Peyer's patch (tissue), 4 donors: ENCODE data around the gene HS6ST3.

Source experiments
- CTCF ChIP-seq, 6 experiments: fragments of 450-650 bp in 4 of 6; fragments of 200-600 bp in 2 of 6; sonication (generic) in 1 of 6; IDR thresholded peaks; one replicate each; pipeline ENCODE4 v1.5.1; 2017 to 2019; ENCODE audit warnings: antibody characterized with exemption in 6 of 6, mild to moderate bottlenecking in 3 of 6, moderate library complexity in 1 of 6
- POLR2A ChIP-seq, 2 donors: fragments of 450-650 bp; IDR thresholded peaks; one replicate each; pipeline ENCODE4 v1.5.1; 2017; ENCODE audit warnings: antibody characterized with exemption in 2 of 2, mild to moderate bottlenecking in 2 of 2, moderate library complexity in 2 of 2

- TF ChIP-seq POLR2A (IDR thresholded peaks at IDR 0.05): no peak
- no peak for TF ChIP-seq CTCF (IDR thresholded peaks at IDR 0.05)
Measured at GRCh38 chr13:96080676-96081075, 9.2 kb upstream of the HS6ST3 start.
